SIG-M5 treated with dmso at 0.1 percent for 504 hours (cell line): ENCODE results near the gene FLVCR2.

Experiments used
- DNase-seq: peaks from one replicate; lab custom pipeline; 2025; ENCODE audit not compliant: unreplicated experiment; lab: John Stamatoyannopoulos, UW

FLVCR2 gene

GRCh38 chr14:75578102-75578785, at the start of gene FLVCR2:
TSS of gene FLVCR2 (plus strand) at chr14:75578620. CDS start at chr14:75578973, 353 bp downstream.
- peak; percentile 68 for DNase-seq

- no peak for DNase-seq
Observed at GRCh38 chr14:75531256-75531655, 47.2 kb upstream of the FLVCR2 start.

GRCh38 chr14:75531660-75532317, 46.6 kb upstream of the FLVCR2 start:
- no peak for DNase-seq

GRCh38 chr14:75533791-75534555, 44.4 kb upstream of the FLVCR2 start:
- no peak for DNase-seq

GRCh38 chr14:75535164-75535898, 43.1 kb upstream of the FLVCR2 start:
- no peak for DNase-seq

- DNase-seq, result no peak
Observed at GRCh38 chr14:75537071-75537470, 41.3 kb upstream of the FLVCR2 start.

GRCh38 chr14:75539162-75539560, 39.3 kb upstream of the FLVCR2 start:
- DNase-seq, result no peak

GRCh38 chr14:75539561-75540478, 38.6 kb upstream of the FLVCR2 start:
- no peak for DNase-seq

- no peak for DNase-seq
Observed at GRCh38 chr14:75540479-75540851, 38.0 kb upstream of the FLVCR2 start.

- DNase-seq, result peak; percentile 73
Observed at GRCh38 chr14:75542588-75543091, 35.8 kb upstream of the FLVCR2 start.

- no peak for DNase-seq
Observed at GRCh38 chr14:75543253-75543652, 35.2 kb upstream of the FLVCR2 start.

GRCh38 chr14:75543786-75544185, 34.6 kb upstream of the FLVCR2 start:
- DNase-seq, result no peak

- DNase-seq, result no peak
Observed at GRCh38 chr14:75545907-75546306, 32.5 kb upstream of the FLVCR2 start.

GRCh38 chr14:75547552-75548250, 30.7 kb upstream of the FLVCR2 start:
- no peak for DNase-seq

GRCh38 chr14:75548544-75548943, 29.9 kb upstream of the FLVCR2 start:
- DNase-seq, result no peak

- DNase-seq, result no peak
Observed at GRCh38 chr14:75549169-75549568, 29.3 kb upstream of the FLVCR2 start.

GRCh38 chr14:75551021-75551420, 27.4 kb upstream of the FLVCR2 start:
- DNase-seq, result no peak

GRCh38 chr14:75553157-75553556, 25.3 kb upstream of the FLVCR2 start:
- no peak for DNase-seq

- no peak for DNase-seq
Observed at GRCh38 chr14:75553761-75554364, 24.6 kb upstream of the FLVCR2 start.
